ENCODE data around the gene LTBP4. TPM values are rescaled to one million over a fixed set of nuclear protein-coding genes. Genes with fewer than 3 reads are reported as not detected.

The LTBP4 gene
- total RNA-seq, 2 donors from 2014 or later, result 183 to 192 TPM

GRCh38 chr19:40668991-40669614, 67.9 kb downstream of the LTBP4 start:
- ATAC-seq (no peak), DNase-seq (no peak)
- intact Hi-C loops (cut with DNase I, micrococcal nuclease), result loop anchor here in 1 of 2 donors (5.0 kb wide), 1 partner anchor 143 kb away; no protein-coding TSS in a partner anchor

GRCh38 chr19:40671404-40671803, 70.2 kb downstream of the LTBP4 start:
- ATAC-seq (no peak), DNase-seq (no peak)
- intact Hi-C loops (cut with DNase I, micrococcal nuclease), result no loop called here

- intact Hi-C loops (cut with DNase I, micrococcal nuclease), result no loop called here
- ATAC-seq, result no peak
Observed at GRCh38 chr19:40672038-40672437, 70.9 kb downstream of the LTBP4 start.

GRCh38 chr19:40672573-40673299, 71.6 kb downstream of the LTBP4 start:
- no peak for ATAC-seq
- DNase-seq, result no peak
- intact Hi-C loops (cut with DNase I, micrococcal nuclease), result no loop called here

More at GRCh38 chr19:40672038-40672437, 70.9 kb downstream of the LTBP4 start:
- no peak for DNase-seq

GRCh38 chr19:40673397-40673796, 72.2 kb downstream of the LTBP4 start:
- no peak for DNase-seq
- ATAC-seq, result no peak
- intact Hi-C loops (cut with DNase I, micrococcal nuclease), result no loop called here

- DNase-seq (no peak), ATAC-seq (no peak)
- intact Hi-C loops (cut with DNase I, micrococcal nuclease), result no loop called here
Observed at GRCh38 chr19:40674291-40674690, 73.1 kb downstream of the LTBP4 start.

- intact Hi-C loops (cut with DNase I, micrococcal nuclease), result no loop called here
- DNase-seq (no peak), ATAC-seq (no peak)
Observed at GRCh38 chr19:40677156-40677555, 76.0 kb downstream of the LTBP4 start.

Other genes with a start within 250 kb of the LTBP4 start
- under 1 TPM in 1 of 2 donors, not detected in 1; 0.11 TPM for gene HIPK4, start 211.2 kb upstream of the LTBP4 start, total RNA-seq
- 1 to 10 TPM; 1.2 to 2.1 TPM for gene PRX, start 188.0 kb upstream of the LTBP4 start, total RNA-seq
- gene SERTAD1, start 175.4 kb upstream of the LTBP4 start, total RNA-seq, result 10 to 100 TPM; 12.5 to 17.9 TPM
- gene SERTAD3, start 157.0 kb upstream of the LTBP4 start, total RNA-seq, result 10 to 100 TPM; 38.3 to 43.3 TPM
- gene BLVRB, start 135.6 kb upstream of the LTBP4 start, total RNA-seq, result 10 to 100 TPM; 77.4 to 79.6 TPM
- 1 to 10 TPM in 1 of 2 donors, under 1 TPM in 1; 0.15 to 1.2 TPM for gene SPTBN4, start 134.4 kb upstream of the LTBP4 start, total RNA-seq
- 10 to 100 TPM; 64.1 to 64.3 TPM for gene SHKBP1, start 24.5 kb upstream of the LTBP4 start, total RNA-seq
- gene NUMBL, start 89.3 kb downstream of the LTBP4 start, total RNA-seq, result 10 to 100 TPM in 1 of 2 donors, 1 to 10 TPM in 1; 9.6 to 14.5 TPM
- 10 to 100 TPM; 28.5 to 41.5 TPM for gene COQ8B, start 115.5 kb downstream of the LTBP4 start, total RNA-seq
- gene ITPKC, start 115.7 kb downstream of the LTBP4 start, total RNA-seq, result 10 to 100 TPM; 24.3 to 24.5 TPM
- 10 to 100 TPM; 12.1 to 12.4 TPM for gene ACTMAP, start 149.1 kb downstream of the LTBP4 start, total RNA-seq
- 10 to 100 TPM; 43.4 to 68.0 TPM for gene SNRPA, start 149.8 kb downstream of the LTBP4 start, total RNA-seq
- 1 to 10 TPM in 1 of 2 donors, not detected in 1; 1.7 TPM for gene MIA, start 174.2 kb downstream of the LTBP4 start, total RNA-seq
- 10 to 100 TPM; 65.9 to 67.9 TPM for gene RAB4B, start 176.9 kb downstream of the LTBP4 start, total RNA-seq
- gene EGLN2, start 197.8 kb downstream of the LTBP4 start, total RNA-seq, result 10 to 100 TPM; 95.3 to 96.9 TPM
- not detected for gene CYP2A6, start 249.1 kb downstream of the LTBP4 start, total RNA-seq